GM12875 (cell line): ENCODE data around the gene SLC16A4.

Experiments used
- H3K4me3 ChIP-seq: one replicate; pipeline ENCODE4 v1.5.1; 2011; ENCODE audit warnings: low read depth, low read length, control low read depth
- CTCF ChIP-seq: IDR thresholded peaks from 2 replicates; pipeline ENCODE4 v1.5.1; 2011; ENCODE audit warnings: low read depth, mild to moderate bottlenecking, control low read depth, inconsistent platforms, low read length, moderate library complexity, borderline replicate concordance; ENCODE audit not compliant: insufficient read depth

Gene SLC16A4

GRCh38 chr1:110356379-110356778, 34.4 kb downstream of the SLC16A4 start:
- no peak overlapping the region for H3K4me3 ChIP-seq
- no peak for TF ChIP-seq CTCF

- no peak for TF ChIP-seq CTCF
Measured at GRCh38 chr1:110355321-110355720, 35.5 kb downstream of the SLC16A4 start.

DNA sequence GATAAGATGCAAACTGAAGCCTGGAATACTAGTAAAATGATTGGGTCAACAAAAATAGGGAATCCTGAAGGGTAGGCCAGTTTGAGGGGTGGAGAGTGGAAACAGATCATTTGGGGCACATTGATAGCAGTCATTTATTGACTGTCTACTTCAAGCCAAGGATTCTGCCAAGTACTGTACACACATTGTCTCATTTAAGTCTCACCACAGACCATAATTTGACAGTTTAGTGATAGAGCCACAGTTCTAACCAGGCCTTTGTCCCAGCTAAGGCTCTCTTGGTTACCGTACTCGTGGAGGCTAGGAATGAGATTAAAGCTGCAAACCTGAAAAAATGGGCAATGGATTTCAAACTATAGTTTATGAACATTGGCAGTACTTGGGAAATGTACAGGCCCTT, 40.5 kb downstream of the SLC16A4 start:
- no peak for TF ChIP-seq CTCF
- H3K4me3 ChIP-seq = no peak overlapping the region

More at GRCh38 chr1:110355321-110355720, 35.5 kb downstream of the SLC16A4 start:
- no peak overlapping the region for H3K4me3 ChIP-seq

DNA sequence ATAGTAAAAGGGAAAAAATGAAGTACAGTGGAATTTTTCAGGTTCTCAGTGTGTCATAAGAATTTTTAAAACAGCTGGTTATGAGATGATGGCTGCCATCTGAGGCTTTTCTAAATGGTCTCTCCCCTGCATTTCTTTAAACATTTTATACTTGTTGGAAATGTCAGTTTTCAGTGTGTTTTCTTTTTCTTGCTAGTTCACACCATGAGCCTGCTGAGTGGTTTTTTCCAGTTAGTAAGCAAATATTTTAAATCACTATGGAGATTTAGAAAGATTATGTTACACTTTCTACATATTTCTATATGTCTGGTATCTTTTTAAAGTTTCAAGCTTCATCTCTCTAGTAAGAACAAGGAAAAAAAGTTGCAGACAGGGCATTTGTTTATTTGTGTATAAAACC, 42.1 kb downstream of the SLC16A4 start:
- TF ChIP-seq CTCF = no peak
- no peak overlapping the region for H3K4me3 ChIP-seq

DNA sequence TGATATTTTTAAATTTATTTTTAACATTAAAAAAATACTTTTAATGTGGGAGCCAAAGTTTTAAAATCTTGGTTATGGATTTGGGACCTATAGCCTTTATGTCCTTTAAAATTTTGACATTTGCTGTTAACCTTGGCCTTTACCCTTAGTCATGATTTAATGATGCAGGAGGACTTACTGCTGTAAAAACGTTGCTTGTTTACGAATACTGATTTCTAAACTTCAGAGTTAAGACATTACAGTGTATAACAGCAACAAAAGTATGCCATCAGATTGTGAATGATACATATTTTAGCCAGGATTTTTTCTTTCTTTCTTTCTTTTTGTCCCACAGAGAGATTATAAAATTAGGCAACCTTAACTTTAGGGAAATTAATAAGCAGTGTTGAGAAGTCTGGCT, 42.8 kb downstream of the SLC16A4 start:
- H3K4me3 ChIP-seq = no peak overlapping the region

DNA sequence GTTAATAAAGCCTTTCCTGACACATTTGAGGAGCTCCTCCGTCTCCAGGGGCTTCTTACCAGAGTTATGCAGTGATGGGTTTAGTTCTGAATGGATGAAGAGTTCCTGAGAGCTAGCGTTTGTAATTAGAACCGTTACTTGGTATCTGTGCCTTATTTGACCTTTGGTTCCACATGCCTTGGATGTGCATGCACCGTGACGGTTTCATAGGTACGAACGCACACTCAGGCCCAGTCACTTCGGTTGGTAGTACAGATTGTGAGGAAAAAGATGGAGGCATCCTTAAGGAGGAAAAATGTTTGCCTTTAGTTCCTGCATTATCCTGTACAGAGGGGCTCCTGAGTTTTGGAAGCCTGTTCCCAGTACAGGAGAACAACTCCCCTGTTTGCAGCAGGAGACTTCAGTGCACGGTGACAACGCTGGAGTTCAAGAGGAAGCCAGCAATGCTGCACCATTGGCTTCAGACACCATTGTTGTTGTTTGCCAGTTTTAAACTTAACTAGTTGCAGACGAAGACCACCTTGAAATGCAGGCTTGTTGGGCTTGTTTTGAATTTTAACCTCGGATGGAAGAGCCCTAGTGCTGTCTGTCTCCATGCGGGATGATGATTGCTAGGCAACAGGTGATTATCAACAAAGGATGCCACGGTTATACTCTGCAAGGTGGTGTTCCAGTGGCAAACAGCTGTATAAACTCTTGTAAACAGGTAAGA, 43.5 kb downstream of the SLC16A4 start:
- no peak overlapping the region for H3K4me3 ChIP-seq
- no peak for TF ChIP-seq CTCF

More for the DNA sequence above, 42.8 kb downstream of the SLC16A4 start:
- TF ChIP-seq CTCF = no peak

DNA sequence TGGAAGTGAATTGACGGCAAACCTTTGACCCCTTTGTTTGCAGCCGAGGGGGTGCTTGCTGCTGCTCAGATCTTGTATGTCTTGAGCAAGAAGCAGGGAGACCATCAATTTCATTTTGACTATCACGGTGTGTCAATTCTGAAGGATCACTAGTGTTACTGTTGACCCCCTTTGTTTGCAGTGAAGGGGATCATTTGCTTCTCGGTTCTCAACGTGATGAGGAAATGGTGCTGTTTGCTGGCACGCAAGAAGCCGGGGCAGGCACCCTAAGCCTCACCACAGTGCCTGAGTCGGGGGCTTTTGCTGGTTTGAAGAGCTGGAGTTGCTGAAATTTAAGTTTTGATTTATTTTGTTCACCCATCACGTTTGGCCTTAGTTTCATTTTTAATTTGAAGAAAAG, 44.1 kb downstream of the SLC16A4 start:
- no peak overlapping the region for H3K4me3 ChIP-seq
- no peak for TF ChIP-seq CTCF
